HEK293 (cell line): ENCODE results near the gene GDPD3.

Experiments
- CTCF ChIA-PET: fragments of 350-600 bp; formaldehyde crosslinking; extraction: SDS; loops from one replicate; lab custom pipeline; 2021; ENCODE audit warnings: antibody characterized with exemption; lab: Yijun Ruan, JAX
- POLR2A ChIA-PET: fragments of 300-600 bp; formaldehyde crosslinking; extraction: SDS; loops from one replicate; lab custom pipeline; 2020; ENCODE audit warnings: antibody characterized with exemption, inconsistent platforms; lab: Yijun Ruan, JAX
- H3K27ac ChIP-seq: fragments of 200-500 bp; sonication (Bioruptor generic); 2 replicates; pipeline ENCODE4 v1.5.1; 2014; ENCODE audit warnings: low read depth, low read length, control low read depth, inconsistent platforms; ENCODE audit errors: extremely low read depth
- H3K36me3 ChIP-seq, 2 experiments: fragments of 200-500 bp in 1 of 2; sonication (Bioruptor generic) in 1 of 2; 1 replicate in 1 of 2; 2 replicates in 1 of 2; pipeline ENCODE4 v1.5.1; 2014 to 2017; ENCODE audit warnings: inconsistent platforms in 2 of 2, low read length in 2 of 2; ENCODE audit not compliant: control insufficient read depth in 2 of 2, insufficient read depth in 1 of 2
- H3K4me1 ChIP-seq: fragments of 200-500 bp; sonication (Bioruptor generic); 2 replicates; pipeline ENCODE4 v1.5.1; 2014; ENCODE audit warnings: mild to moderate bottlenecking, low read length, inconsistent platforms; ENCODE audit not compliant: control insufficient read depth, insufficient read depth
- H3K4me3 ChIP-seq: 2 replicates; pipeline ENCODE4 v1.5.1; 2011; ENCODE audit warnings: low read depth, mild to moderate bottlenecking, control low read depth, low read length, moderate library complexity
- H3K9me3 ChIP-seq: fragments of 200-500 bp; sonication (Bioruptor generic); 2 replicates; pipeline ENCODE4 v1.5.1; 2014; ENCODE audit warnings: low read depth, low read length, inconsistent platforms; ENCODE audit not compliant: control insufficient read depth, insufficient read depth
- KLF8 ChIP-seq: fragments of 450-650 bp; formaldehyde crosslinking; IDR thresholded peaks from 2 replicates; pipeline ENCODE4 v1.5.1; 2016; ENCODE audit warnings: missing biosample characterization, missing genetic modification characterization
- SETDB1 ChIP-seq: IDR thresholded peaks from one replicate; pipeline ENCODE4 v1.6.1; 2017; ENCODE audit warnings: mild to moderate bottlenecking, low read length, moderate library complexity, mixed read lengths; ENCODE audit not compliant: insufficient read length
- ZBTB48 ChIP-seq: fragments of 450-650 bp; formaldehyde crosslinking; IDR thresholded peaks from 2 replicates; pipeline ENCODE4 v1.5.1; 2016; ENCODE audit warnings: missing biosample characterization, missing genetic modification characterization
- ZNF121 ChIP-seq: fragments of 450-650 bp; formaldehyde crosslinking; IDR thresholded peaks from 2 replicates; pipeline ENCODE4 v1.5.1; 2016; ENCODE audit warnings: missing biosample characterization, missing genetic modification characterization
- ZNF138 ChIP-seq: fragments of 450-650 bp; formaldehyde crosslinking; IDR thresholded peaks from 2 replicates; pipeline ENCODE4 v1.5.1; 2016; ENCODE audit warnings: missing biosample characterization, missing genetic modification characterization, borderline replicate concordance
- ZNF16 ChIP-seq: fragments of 450-650 bp; formaldehyde crosslinking; IDR thresholded peaks from 2 replicates; pipeline ENCODE4 v1.5.1; 2016; ENCODE audit warnings: low read depth, missing biosample characterization, missing genetic modification characterization
- ZNF596 ChIP-seq: fragments of 450-650 bp; IDR thresholded peaks from 2 replicates; pipeline ENCODE4 v1.5.0; 2018; ENCODE audit warnings: missing biosample characterization, mild to moderate bottlenecking, missing genetic modification characterization, moderate library complexity
- ZNF664 ChIP-seq: fragments of 450-650 bp; formaldehyde crosslinking; IDR thresholded peaks from 2 replicates; pipeline ENCODE4 v1.5.1; 2016; ENCODE audit warnings: missing biosample characterization, missing genetic modification characterization
- ZNF792 ChIP-seq: fragments of 450-650 bp; formaldehyde crosslinking; IDR thresholded peaks from 2 replicates; pipeline ENCODE4 v1.5.1; 2016; ENCODE audit warnings: missing biosample characterization, missing genetic modification characterization
- ZNF830 ChIP-seq: fragments of 450-650 bp; IDR thresholded peaks from 2 replicates; pipeline ENCODE4 v1.5.0; 2018; ENCODE audit warnings: missing biosample characterization, missing genetic modification characterization, low read depth, mild to moderate bottlenecking, moderate library complexity
- TF ChIP-seq, protein P1 (sequence below): fragments of 450-650 bp; formaldehyde crosslinking; IDR thresholded peaks from 2 replicates; pipeline ENCODE4 v1.5.0; 2017; ENCODE audit warnings: missing biosample characterization, missing genetic modification characterization, borderline replicate concordance
- TF ChIP-seq, protein P2 (sequence below): fragments of 450-650 bp; formaldehyde crosslinking; IDR thresholded peaks from 2 replicates; pipeline ENCODE4 v1.5.1; 2016; ENCODE audit warnings: missing biosample characterization, missing genetic modification characterization, low read depth
- TF ChIP-seq, protein P3 (sequence below): fragments of 450-650 bp; formaldehyde crosslinking; IDR thresholded peaks from 2 replicates; pipeline ENCODE4 v1.5.1; 2016; ENCODE audit warnings: missing biosample characterization, missing genetic modification characterization
- TF ChIP-seq, protein P4 (sequence below): fragments of 450-650 bp; formaldehyde crosslinking; IDR thresholded peaks from 2 replicates; pipeline ENCODE4 v1.5.1; 2016; ENCODE audit warnings: missing biosample characterization, missing genetic modification characterization
- TF ChIP-seq, protein P5 (sequence below): fragments of 450-650 bp; formaldehyde crosslinking; optimal IDR thresholded peaks from 2 replicates; pipeline ENCODE3; 2016; ENCODE audit warnings: missing biosample characterization, mild to moderate bottlenecking, missing genetic modification characterization
- TF ChIP-seq, protein P6 (sequence below): fragments of 450-650 bp; formaldehyde crosslinking; IDR thresholded peaks from 2 replicates; pipeline ENCODE4; 2016; ENCODE audit warnings: missing biosample characterization, missing genetic modification characterization

Gene GDPD3

DNA sequence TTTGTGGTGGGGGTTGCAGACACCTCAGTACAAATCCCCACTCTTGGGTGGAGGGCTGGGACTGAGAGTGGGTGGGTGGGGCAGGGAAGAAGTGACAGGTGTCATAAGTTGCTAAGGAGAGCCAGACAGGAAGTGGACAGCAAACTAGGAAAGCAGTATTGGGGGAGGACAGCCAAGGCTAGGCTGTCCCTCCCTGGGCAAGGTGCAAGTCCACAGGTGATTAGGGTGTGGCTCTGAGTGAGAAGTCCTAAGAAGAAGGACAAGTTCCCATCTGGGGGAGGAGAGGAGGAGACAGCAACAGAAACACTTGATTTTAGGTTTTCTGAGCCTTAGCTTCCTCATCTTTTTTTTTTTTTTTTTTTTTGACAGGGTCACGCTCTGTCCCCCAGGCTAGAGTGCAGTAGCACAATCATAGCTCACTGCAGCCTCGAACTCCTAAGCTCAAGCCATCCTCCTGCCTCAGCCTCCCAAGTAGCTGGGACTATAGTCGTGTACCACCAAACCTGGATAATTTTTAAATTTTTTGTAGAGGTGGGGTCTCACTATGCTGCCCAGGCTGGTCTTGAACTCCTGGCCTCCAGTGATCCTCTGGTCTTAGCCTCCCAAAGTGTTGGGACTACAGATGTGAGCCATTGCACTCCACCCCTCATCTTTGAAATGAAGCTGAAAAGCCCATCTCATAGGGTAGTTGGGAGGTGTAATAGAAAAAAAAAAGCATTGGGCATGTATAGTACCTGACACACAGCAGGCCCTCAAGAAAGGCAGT lies 7.2 kb upstream of the GDPD3 start:
- ChIA-PET POLR2A (interaction anchor here (0.7 to 1.4 kb wide), 2 partner anchors 29 to 59 kb away, joined by 3 to 4 read pairs; partner anchors contain the start of gene TBX6), CTCF (interaction anchor here (0.8 to 2.5 kb wide), 4 partner anchors 8 to 27 kb away, joined by 3 to 20 read pairs (median 5); partner anchors contain the start of gene GDPD3)
- no peak overlapping the region for H3K27ac ChIP-seq
- H3K4me3 ChIP-seq: no peak overlapping the region
- H3K36me3 ChIP-seq: peaks cover 9 to 58% of the 10 kb centered on the region in 2 experiments; a peak in 2 of 3 replicates
- H3K9me3 ChIP-seq: no peaks in the 10 kb centered on the region
- no peaks in the 10 kb centered on the region; the same call in 1 of the 2 replicates for H3K4me1 ChIP-seq
- TF ChIP-seq, protein P1, sequence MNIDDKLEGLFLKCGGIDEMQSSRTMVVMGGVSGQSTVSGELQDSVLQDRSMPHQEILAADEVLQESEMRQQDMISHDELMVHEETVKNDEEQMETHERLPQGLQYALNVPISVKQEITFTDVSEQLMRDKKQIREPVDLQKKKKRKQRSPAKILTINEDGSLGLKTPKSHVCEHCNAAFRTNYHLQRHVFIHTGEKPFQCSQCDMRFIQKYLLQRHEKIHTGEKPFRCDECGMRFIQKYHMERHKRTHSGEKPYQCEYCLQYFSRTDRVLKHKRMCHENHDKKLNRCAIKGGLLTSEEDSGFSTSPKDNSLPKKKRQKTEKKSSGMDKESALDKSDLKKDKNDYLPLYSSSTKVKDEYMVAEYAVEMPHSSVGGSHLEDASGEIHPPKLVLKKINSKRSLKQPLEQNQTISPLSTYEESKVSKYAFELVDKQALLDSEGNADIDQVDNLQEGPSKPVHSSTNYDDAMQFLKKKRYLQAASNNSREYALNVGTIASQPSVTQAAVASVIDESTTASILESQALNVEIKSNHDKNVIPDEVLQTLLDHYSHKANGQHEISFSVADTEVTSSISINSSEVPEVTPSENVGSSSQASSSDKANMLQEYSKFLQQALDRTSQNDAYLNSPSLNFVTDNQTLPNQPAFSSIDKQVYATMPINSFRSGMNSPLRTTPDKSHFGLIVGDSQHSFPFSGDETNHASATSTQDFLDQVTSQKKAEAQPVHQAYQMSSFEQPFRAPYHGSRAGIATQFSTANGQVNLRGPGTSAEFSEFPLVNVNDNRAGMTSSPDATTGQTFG (tag by site-specific recombination): no peak
- peak; percentile 93 for TF ChIP-seq ZNF121 (tag by site-specific recombination)
- TF ChIP-seq, protein P2, sequence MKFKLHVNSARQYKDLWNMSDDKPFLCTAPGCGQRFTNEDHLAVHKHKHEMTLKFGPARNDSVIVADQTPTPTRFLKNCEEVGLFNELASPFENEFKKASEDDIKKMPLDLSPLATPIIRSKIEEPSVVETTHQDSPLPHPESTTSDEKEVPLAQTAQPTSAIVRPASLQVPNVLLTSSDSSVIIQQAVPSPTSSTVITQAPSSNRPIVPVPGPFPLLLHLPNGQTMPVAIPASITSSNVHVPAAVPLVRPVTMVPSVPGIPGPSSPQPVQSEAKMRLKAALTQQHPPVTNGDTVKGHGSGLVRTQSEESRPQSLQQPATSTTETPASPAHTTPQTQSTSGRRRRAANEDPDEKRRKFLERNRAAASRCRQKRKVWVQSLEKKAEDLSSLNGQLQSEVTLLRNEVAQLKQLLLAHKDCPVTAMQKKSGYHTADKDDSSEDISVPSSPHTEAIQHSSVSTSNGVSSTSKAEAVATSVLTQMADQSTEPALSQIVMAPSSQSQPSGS (tag by site-specific recombination): no peak
- no peak for TF ChIP-seq ZNF792 (tag by site-specific recombination)
- TF ChIP-seq ZNF16: no peak
- no peak for TF ChIP-seq ZNF596 (tag by site-specific recombination)
- TF ChIP-seq, protein P3, sequence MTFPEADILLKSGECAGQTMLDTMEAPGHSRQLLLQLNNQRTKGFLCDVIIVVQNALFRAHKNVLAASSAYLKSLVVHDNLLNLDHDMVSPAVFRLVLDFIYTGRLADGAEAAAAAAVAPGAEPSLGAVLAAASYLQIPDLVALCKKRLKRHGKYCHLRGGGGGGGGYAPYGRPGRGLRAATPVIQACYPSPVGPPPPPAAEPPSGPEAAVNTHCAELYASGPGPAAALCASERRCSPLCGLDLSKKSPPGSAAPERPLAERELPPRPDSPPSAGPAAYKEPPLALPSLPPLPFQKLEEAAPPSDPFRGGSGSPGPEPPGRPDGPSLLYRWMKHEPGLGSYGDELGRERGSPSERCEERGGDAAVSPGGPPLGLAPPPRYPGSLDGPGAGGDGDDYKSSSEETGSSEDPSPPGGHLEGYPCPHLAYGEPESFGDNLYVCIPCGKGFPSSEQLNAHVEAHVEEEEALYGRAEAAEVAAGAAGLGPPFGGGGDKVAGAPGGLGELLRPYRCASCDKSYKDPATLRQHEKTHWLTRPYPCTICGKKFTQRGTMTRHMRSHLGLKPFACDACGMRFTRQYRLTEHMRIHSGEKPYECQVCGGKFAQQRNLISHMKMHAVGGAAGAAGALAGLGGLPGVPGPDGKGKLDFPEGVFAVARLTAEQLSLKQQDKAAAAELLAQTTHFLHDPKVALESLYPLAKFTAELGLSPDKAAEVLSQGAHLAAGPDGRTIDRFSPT (tag by site-specific recombination): no peak
- no peak for TF ChIP-seq ZBTB48 (tag by site-specific recombination)
- TF ChIP-seq, protein P4, sequence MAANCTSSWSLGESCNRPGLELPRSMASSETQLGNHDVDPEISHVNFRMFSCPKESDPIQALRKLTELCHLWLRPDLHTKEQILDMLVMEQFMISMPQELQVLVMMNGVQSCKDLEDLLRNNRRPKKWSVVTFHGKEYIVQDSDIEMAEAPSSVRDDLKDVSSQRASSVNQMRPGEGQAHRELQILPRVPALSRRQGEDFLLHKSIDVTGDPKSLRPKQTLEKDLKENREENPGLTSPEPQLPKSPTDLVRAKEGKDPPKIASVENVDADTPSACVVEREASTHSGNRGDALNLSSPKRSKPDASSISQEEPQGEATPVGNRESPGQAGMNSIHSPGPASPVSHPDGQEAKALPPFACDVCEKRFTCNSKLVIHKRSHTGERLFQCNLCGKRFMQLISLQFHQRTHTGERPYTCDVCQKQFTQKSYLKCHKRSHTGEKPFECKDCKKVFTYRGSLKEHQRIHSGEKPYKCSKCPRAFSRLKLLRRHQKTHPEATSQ (tag by site-specific recombination): no peak
- TF ChIP-seq, protein P5, sequence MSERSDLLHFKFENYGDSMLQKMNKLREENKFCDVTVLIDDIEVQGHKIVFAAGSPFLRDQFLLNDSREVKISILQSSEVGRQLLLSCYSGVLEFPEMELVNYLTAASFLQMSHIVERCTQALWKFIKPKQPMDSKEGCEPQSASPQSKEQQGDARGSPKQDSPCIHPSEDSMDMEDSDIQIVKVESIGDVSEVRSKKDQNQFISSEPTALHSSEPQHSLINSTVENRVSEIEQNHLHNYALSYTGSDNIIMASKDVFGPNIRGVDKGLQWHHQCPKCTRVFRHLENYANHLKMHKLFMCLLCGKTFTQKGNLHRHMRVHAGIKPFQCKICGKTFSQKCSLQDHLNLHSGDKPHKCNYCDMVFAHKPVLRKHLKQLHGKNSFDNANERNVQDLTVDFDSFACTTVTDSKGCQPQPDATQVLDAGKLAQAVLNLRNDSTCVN: no peak
- TF ChIP-seq KLF8 (tag by site-specific recombination): 0 out of 2 replicates have a peak, but pooled peaks have one; percentile 13
- TF ChIP-seq ZNF830 (tag by site-specific recombination): no peak
- TF ChIP-seq, all 188 proteins: peak for 2

DNA sequence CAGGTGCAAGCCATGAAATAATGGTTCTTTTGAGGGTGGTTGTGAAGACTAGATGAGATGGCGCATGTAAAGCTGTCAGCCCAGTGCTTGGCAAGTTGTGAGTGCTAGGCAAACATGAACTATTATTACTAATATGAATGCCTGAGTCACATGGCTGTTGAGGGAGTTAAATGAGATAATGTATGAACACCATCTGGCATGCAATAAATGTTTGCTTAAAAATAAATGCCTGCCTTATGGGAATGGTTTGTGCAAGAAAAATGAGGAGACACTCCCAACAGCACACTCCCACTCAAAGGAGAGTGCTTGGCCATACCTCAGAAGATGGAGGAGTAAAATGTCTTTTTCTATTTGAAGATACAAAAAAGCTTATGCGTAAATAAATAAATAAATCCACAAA lies 6.1 kb upstream of the GDPD3 start:
- ChIA-PET POLR2A (interaction anchor here (1.4 kb wide), 1 partner anchor 28 kb away, joined by 3 read pairs; the partner anchor contains the start of gene TBX6), CTCF (interaction anchor here (1.0 kb wide), 1 partner anchor 16 kb away, joined by 5 read pairs; no protein-coding TSS in a partner anchor)
- TF ChIP-seq ZNF664 (peak; percentile 98), SETDB1 (no peak), ZNF138 (tag by site-specific recombination) (no peak)
- TF ChIP-seq, protein P6, sequence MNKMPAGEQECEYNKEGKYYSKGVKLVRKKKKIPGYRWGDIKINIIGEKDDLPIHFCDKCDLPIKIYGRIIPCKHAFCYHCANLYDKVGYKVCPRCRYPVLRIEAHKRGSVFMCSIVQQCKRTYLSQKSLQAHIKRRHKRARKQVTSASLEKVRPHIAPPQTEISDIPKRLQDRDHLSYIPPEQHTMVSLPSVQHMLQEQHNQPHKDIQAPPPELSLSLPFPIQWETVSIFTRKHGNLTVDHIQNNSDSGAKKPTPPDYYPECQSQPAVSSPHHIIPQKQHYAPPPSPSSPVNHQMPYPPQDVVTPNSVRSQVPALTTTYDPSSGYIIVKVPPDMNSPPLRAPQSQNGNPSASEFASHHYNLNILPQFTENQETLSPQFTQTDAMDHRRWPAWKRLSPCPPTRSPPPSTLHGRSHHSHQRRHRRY (tag by site-specific recombination): no peak
- no peak overlapping the region for H3K4me3 ChIP-seq
- H3K27ac ChIP-seq: no peak overlapping the region
- H3K4me1 ChIP-seq: no peaks in the 10 kb centered on the region; the same call in 1 of the 2 replicates
- no peaks in the 10 kb centered on the region for H3K9me3 ChIP-seq
- H3K36me3 ChIP-seq: peaks cover 9 to 67% of the 10 kb centered on the region in 2 experiments; a peak in 2 of 3 replicates
